Mucosa of descending colon (tissue), 3 donors: ENCODE data around the gene PER1. TPM values are rescaled to one million over a fixed set of nuclear protein-coding genes. Genes with fewer than 3 reads are reported as not detected.

ENCODE experiments used
- ATAC-seq: fragments of 200-7000 bp; cut with Tn5 transposase; one replicate; pipeline ENCODE4 v1.9.1; 2020; ENCODE audit warnings: mild to moderate bottlenecking, moderate library complexity
- DNase-seq, 3 donors: peaks; one replicate each; pipeline ENCODE4 v3.0.0-alpha.2; 2020
- H3K36me3 ChIP-seq: fragments of 200-600 bp; one replicate; pipeline ENCODE4 v1.8.0; 2021; ENCODE audit warnings: low read depth, mild to moderate bottlenecking
- H3K4me1 ChIP-seq: fragments of 200-600 bp; one replicate; pipeline ENCODE4 v1.8.0; 2021; ENCODE audit warnings: low read depth, mild to moderate bottlenecking
- H3K4me3 ChIP-seq: fragments of 200-600 bp; one replicate; pipeline ENCODE4 v1.8.0; 2021; ENCODE audit warnings: mild to moderate bottlenecking
- H3K9me3 ChIP-seq: fragments of 200-600 bp; one replicate; pipeline ENCODE4 v1.8.0; 2021; ENCODE audit warnings: mild to moderate bottlenecking
- intact Hi-C, 2 donors: fragments of 100-400 bp; cut with DNase I in 1 of 2; cut with micrococcal nuclease in 1 of 2; formaldehyde crosslinking; loops; one replicate each; pipeline versions ENCODE4 v1.11.0 to v1.11.1; 2022; cut with DNase I, micrococcal nuclease
- total RNA-seq, 3 donors: library from RNA; stranded (reverse); fragmentation: NEBNext Ultra II Directional in 2 of 3; extraction: Animal tissue kit (Norgen Biotek cat#: 25700) in 2 of 3; gene quantifications; one replicate each; pipeline versions ENCODE4 v1.2.1 to v1.2.4, GENCODE V29; 2021 to 2023
- TF ChIP-seq, protein P1 (sequence below): fragments of 200-600 bp; IDR thresholded peaks from one replicate; pipeline ENCODE4 v1.8.0; 2022; ENCODE audit warnings: antibody characterized with exemption, mild to moderate bottlenecking
- donor health status: DM: no; HTN: no; CAD: no; lungs with moderate emphysema.
- donor health status: DM: no; HTN: no; CAD: no.
- donor health status: DM: no; HTN: yes; CAD: no.

PER1 gene
- total RNA-seq, 3 donors from 2014 or later = 14.9 to 185 (median 84.0) TPM

DNA sequence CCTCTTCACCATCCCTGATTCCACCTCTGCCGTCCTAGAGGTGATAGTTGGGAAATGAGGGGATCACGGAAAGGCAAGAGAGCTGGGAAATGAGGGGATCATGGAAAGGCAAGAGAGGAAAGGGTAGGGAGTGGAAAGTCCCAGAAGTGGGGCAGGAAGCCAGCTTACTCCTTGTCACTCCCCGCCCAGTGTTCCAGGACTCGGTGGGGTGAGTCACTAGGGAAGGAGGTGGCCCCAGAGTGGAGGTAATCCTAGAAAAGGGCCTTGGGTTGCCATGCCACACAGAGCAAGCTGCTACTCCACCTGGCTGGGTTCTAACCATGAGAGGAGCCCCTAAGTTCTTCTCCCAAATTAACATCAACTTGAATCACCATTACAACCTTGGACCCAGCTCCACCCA is 48.7 kb downstream of the PER1 start:
- ATAC-seq = peak; percentile 78

DNA sequence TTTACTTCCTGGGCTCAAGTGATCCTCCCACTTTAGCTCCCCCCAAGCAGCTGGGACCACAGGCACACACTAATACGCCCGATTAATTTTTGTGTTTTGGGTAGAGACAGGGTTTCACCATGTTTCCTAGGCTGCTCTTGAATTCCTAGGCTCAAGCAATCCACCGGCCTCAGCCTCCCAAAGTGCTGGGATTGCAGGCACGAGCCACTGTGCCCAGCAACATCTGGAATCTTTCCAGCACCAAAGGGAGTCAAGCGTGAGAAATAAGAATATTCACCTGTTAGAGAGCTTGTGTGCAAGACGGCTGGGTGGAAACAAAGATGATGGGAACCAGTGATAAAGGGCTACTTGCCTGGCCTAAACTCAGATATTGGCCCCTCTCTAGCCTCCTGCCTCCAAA is 50.5 kb downstream of the PER1 start:
- H3K4me3 ChIP-seq = no peak overlapping the region
- DNase-seq = no peak
- H3K9me3 ChIP-seq = no peaks in the 10 kb centered on the region
- H3K36me3 ChIP-seq = no peaks in the 10 kb centered on the region
- ATAC-seq = no peak
- intact Hi-C loops = no loop called here
- TF ChIP-seq, protein P1, sequence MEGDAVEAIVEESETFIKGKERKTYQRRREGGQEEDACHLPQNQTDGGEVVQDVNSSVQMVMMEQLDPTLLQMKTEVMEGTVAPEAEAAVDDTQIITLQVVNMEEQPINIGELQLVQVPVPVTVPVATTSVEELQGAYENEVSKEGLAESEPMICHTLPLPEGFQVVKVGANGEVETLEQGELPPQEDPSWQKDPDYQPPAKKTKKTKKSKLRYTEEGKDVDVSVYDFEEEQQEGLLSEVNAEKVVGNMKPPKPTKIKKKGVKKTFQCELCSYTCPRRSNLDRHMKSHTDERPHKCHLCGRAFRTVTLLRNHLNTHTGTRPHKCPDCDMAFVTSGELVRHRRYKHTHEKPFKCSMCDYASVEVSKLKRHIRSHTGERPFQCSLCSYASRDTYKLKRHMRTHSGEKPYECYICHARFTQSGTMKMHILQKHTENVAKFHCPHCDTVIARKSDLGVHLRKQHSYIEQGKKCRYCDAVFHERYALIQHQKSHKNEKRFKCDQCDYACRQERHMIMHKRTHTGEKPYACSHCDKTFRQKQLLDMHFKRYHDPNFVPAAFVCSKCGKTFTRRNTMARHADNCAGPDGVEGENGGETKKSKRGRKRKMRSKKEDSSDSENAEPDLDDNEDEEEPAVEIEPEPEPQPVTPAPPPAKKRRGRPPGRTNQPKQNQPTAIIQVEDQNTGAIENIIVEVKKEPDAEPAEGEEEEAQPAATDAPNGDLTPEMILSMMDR = no peak
- no peaks in the 10 kb centered on the region for H3K4me1 ChIP-seq

More for the DNA sequence above, 48.7 kb downstream of the PER1 start:
- DNase-seq = no peak
- intact Hi-C loops = no loop called here
- TF ChIP-seq, protein P1 = no peak
- H3K4me1 ChIP-seq = no peaks in the 10 kb centered on the region
- H3K9me3 ChIP-seq = no peaks in the 10 kb centered on the region
- no peaks in the 10 kb centered on the region for H3K36me3 ChIP-seq
- no peak overlapping the region for H3K4me3 ChIP-seq

DNA sequence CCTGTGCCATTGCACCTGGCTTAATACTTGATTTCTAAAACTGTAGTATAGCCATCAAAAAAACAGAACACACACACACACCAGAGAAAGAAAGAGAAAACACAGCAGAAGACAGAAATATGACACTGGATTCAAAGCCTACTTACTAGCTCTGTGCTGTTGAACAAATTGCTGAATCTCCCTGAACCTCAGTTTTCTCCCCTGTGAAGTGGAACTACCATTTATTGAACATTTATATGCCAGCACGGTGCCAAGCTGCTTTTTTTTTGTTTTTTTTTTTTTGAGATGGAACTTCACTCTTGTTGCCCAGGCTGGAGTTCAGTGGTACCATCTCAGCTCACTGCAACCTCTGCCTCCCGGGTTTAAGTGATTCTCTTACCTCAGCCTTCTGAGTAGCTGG is 51.4 kb downstream of the PER1 start:
- ATAC-seq = no peak
- Histone ChIP-seq H3K4me3 (no peak overlapping the region), H3K9me3 (no peaks in the 10 kb centered on the region), H3K4me1 (no peaks in the 10 kb centered on the region), H3K36me3 (no peaks in the 10 kb centered on the region)
- intact Hi-C loops = no loop called here
- DNase-seq = no peak
- TF ChIP-seq, protein P1 = no peak

DNA sequence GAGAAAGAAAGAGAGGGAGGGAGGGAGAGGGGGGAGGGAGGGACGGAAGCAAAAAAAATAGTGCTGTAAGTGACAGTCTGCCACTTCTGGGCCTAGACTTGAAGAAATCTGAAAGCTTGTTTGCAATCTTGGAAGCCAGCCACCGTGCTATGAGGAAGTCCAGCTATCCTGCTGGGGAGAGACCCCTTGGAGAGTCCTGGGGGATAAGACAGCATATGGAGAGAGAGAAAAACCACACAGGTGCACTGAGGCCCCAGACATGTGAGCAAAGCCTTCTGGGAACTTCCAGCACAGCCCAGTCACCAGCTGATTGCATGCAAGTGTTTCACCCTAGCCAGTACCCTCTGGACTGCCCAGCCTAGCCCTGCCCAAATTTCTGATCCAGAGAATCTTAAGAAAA is 52.1 kb downstream of the PER1 start:
- Histone ChIP-seq H3K4me3 (no peak overlapping the region), H3K9me3 (no peaks in the 10 kb centered on the region), H3K4me1 (no peaks in the 10 kb centered on the region), H3K36me3 (no peaks in the 10 kb centered on the region)
- ATAC-seq = no peak
- TF ChIP-seq, protein P1 = no peak
- DNase-seq = no peak
- intact Hi-C loops = no loop called here

DNA sequence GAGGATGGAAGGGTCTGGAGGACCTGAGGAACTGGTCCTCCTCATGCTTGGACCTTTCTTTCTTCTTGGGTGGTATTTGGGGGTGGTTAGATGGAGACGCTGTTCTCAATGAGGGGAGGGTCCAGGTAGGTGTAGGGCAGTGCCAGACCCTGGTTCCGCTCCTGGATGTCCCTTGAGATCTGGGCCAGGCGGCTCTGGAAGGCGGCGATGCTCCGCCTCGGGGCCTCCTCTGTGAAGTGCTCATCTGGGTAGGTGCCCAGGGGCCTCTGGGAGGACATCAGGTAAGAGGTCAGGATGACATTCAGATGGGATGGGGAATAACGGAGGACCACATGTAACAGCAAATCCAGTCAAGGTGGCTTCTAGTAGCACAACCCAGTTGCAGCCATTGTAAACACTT is 55.7 kb downstream of the PER1 start:
- no peak for DNase-seq
- intact Hi-C loops = no loop called here
- no peaks in the 10 kb centered on the region for H3K9me3 ChIP-seq
- H3K36me3 ChIP-seq = no peaks in the 10 kb centered on the region
- H3K4me1 ChIP-seq = no peaks in the 10 kb centered on the region
- no peak overlapping the region for H3K4me3 ChIP-seq
- no peak for ATAC-seq
- TF ChIP-seq, protein P1 = no peak

- no peak overlapping the region for H3K4me3 ChIP-seq
- no peak for DNase-seq
- H3K36me3 ChIP-seq = no peaks in the 10 kb centered on the region
- TF ChIP-seq, protein P1 = no peak
- H3K4me1 ChIP-seq = no peaks in the 10 kb centered on the region
- intact Hi-C loops = no loop called here
- no peak for ATAC-seq
- no peaks in the 10 kb centered on the region for H3K9me3 ChIP-seq
Observed at GRCh38 chr17:8095361-8095760, 56.8 kb downstream of the PER1 start.
